Measurements from ENCODE around the gene PRKAR1A. TPM values are rescaled to one million over a fixed set of nuclear protein-coding genes. Genes with fewer than 3 reads are reported as not detected.

The PRKAR1A gene
- total RNA-seq, 4 donors from 2014 or later: 63.4 to 197 (median 88.9) TPM

DNA sequence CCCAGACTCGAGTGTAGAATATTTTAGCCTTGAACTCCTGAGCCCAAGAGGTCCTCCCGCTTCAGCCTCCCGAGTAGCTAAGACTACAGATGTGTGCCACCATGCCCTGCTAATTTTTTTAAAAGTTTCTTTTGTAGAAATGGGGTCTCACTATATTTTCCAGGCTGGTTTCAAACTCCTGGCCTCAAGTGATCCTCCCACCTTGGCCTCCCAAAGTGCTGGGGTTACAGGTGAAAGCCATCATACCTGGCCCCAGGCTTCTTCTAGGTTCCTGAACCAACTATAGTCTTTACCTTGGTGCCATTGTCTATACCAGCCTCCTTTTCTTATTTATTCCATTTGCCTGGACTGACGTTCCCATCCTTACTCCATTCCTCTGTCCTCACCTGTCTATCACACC lies 17.1 kb upstream of the PRKAR1A start:
- no peaks in the 10 kb centered on the region for H3K36me3 ChIP-seq

DNA sequence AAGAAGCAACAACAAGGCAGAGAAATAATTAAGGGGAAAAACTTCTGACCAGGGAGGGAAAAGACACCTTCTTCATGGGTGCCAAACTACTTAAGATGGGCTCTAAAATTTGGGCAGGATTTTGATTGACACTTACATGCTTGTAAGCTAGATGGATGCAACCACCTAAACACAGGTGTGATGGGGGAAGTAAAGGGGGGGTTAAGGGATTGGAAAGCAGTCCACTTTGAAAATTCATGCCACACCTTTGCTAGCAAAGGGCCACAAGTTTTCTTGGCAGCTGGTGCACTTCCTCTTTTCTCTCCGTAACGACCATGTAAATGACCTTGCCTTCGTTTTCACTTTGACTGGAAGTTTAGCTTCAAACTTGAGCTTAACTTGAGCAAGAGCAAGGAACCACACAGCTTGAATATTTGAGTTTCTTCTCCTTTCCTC lies 14.3 kb upstream of the PRKAR1A start:
- TF ChIP-seq, protein P1, sequence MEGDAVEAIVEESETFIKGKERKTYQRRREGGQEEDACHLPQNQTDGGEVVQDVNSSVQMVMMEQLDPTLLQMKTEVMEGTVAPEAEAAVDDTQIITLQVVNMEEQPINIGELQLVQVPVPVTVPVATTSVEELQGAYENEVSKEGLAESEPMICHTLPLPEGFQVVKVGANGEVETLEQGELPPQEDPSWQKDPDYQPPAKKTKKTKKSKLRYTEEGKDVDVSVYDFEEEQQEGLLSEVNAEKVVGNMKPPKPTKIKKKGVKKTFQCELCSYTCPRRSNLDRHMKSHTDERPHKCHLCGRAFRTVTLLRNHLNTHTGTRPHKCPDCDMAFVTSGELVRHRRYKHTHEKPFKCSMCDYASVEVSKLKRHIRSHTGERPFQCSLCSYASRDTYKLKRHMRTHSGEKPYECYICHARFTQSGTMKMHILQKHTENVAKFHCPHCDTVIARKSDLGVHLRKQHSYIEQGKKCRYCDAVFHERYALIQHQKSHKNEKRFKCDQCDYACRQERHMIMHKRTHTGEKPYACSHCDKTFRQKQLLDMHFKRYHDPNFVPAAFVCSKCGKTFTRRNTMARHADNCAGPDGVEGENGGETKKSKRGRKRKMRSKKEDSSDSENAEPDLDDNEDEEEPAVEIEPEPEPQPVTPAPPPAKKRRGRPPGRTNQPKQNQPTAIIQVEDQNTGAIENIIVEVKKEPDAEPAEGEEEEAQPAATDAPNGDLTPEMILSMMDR (IDR thresholded peaks at IDR 0.05): no peak
- TF ChIP-seq POLR2A (IDR thresholded peaks at IDR 0.05): no peak
- Histone ChIP-seq H3K9me3 (no peaks in the 10 kb centered on the region), H3K27ac (peak overlapping the region; percentile 25 to 75 (median 59)), H3K36me3 (no peaks in the 10 kb centered on the region), H3K4me1 (peaks cover 0 to 6% (median 5%) of the 10 kb centered on the region in 4 donors), H3K4me3 (no peak overlapping the region), H3K27me3 (no peaks in the 10 kb centered on the region)
- peak in 2 of 3 donors; percentile 61 to 72 for DNase-seq

More for the DNA sequence above, 17.1 kb upstream of the PRKAR1A start:
- Histone ChIP-seq H3K9me3 (no peaks in the 10 kb centered on the region), H3K4me1 (peaks cover 0 to 12% (median 7%) of the 10 kb centered on the region in 4 donors), H3K27me3 (no peaks in the 10 kb centered on the region), H3K4me3 (no peak overlapping the region), H3K27ac (no peak overlapping the region)
- DNase-seq: no peak
- no peak for TF ChIP-seq POLR2A (IDR thresholded peaks at IDR 0.05)
- TF ChIP-seq, protein P1 (IDR thresholded peaks at IDR 0.05): no peak

DNA sequence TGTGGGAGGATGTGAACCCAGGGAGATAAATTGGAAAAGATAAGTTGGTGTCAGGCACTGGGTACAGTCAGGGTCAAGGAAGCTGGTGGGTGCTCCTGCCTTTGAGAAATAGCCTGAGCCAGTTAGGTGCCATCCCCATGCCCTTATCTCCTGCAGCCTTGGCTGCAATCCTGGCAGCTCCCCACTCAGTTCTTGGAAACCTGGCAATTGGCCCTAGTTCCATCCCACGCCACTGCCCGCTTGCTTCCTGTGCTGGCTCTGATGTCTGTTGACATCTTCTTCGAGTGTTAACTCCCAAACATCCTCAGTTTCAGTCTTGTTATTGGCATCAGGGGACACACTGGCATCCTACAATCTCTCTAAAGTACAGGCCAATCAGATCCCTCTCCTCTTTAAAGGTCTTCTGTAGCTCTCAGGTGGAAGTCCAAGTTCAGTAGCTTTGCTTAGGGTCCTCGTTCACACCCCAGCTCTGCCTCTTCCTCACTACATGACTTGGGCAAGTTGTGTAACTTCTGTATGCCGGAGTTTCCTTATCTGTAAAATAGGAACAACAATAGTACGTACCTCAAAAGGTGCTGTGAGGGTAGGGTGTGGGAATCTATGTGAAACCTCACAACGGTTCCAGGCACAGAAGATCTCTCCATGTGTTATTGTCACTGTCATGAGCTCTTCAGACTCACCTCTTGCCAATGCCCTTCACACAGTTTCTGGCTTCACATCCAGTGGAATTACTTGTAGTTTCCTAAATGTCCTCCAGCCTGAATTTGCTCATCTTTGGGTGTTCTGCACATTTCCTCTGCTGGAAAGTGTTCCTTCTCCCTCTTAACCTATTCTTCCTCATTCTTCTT lies 13.5 kb upstream of the PRKAR1A start:
- no peak for DNase-seq
- Histone ChIP-seq H3K4me1 (peaks cover 0 to 6% (median 5%) of the 10 kb centered on the region in 4 donors), H3K36me3 (no peaks in the 10 kb centered on the region), H3K4me3 (no peak overlapping the region), H3K27ac (peak overlapping the region; percentile 58 to 75 (median 60)), H3K9me3 (no peaks in the 10 kb centered on the region), H3K27me3 (no peaks in the 10 kb centered on the region)
- TF ChIP-seq, protein P1 (IDR thresholded peaks at IDR 0.05): no peak
- no peak for TF ChIP-seq POLR2A (IDR thresholded peaks at IDR 0.05)

DNA sequence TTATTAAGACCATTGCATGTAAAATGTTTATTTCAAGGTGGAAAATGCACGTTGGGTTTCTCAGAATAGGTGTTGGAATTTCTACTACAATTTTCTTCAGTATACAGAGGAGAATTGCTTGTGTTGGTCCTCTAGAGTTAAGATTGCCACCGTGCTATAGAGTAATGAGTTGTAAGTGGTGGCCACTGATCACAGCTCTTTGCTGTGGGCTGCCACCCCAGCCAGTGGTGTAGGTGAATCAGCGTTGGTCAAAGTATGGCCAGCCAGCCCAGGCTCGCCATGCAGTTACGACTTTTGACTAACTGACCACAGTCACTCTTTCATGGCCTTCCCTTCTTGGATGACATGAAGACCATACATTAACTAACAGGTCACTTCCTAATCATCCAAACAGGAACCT lies 12.6 kb upstream of the PRKAR1A start:
- Histone ChIP-seq H3K27me3 (no peaks in the 10 kb centered on the region), H3K9me3 (no peaks in the 10 kb centered on the region), H3K36me3 (no peaks in the 10 kb centered on the region), H3K27ac (no peak overlapping the region), H3K4me3 (no peak overlapping the region), H3K4me1 (peaks cover 0 to 6% (median 5%) of the 10 kb centered on the region in 4 donors)
- no peak for TF ChIP-seq POLR2A (IDR thresholded peaks at IDR 0.05)
- TF ChIP-seq, protein P1 (IDR thresholded peaks at IDR 0.05): no peak
- no peak for DNase-seq

DNA sequence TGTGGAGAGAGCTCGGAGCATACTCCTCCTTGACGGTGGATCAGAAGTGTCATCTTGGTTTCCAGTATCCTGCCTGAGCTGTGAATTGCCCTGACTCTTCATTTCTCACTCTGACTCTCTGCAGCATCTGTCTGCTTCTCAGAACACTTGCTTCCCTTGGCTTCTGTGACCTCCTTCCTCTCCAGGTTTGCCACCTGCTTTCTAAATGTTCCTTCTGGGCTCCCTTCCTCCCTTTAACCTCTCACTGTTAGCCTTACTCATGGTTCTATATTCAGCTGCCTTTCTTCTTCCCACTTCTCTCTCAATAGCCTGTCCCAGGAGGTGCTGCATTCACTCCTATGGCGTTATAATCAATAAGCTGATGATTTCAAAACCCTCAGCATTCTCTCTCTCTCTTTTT lies 11.2 kb upstream of the PRKAR1A start:
- Histone ChIP-seq H3K4me1 (peaks cover 0 to 6% (median 5%) of the 10 kb centered on the region in 4 donors), H3K4me3 (no peak overlapping the region), H3K27ac (no peak overlapping the region), H3K9me3 (no peaks in the 10 kb centered on the region), H3K36me3 (no peaks in the 10 kb centered on the region), H3K27me3 (no peaks in the 10 kb centered on the region)
- DNase-seq: no peak
- TF ChIP-seq POLR2A (IDR thresholded peaks at IDR 0.05): no peak
- TF ChIP-seq, protein P1 (IDR thresholded peaks at IDR 0.05): no peak

Measured in Peyer's patch (tissue), 4 donors.